Subcutaneous abdominal adipose tissue (tissue), 5 donors: ENCODE data around the gene HSPA9.

ENCODE experiments used
- H3K27ac ChIP-seq: one replicate; pipeline ENCODE4 v1.7.0; 2013; ENCODE audit warnings: low read depth, mild to moderate bottlenecking, inconsistent platforms, low read length, moderate library complexity
- H3K27me3 ChIP-seq, 5 donors: one replicate each; pipeline ENCODE4 v1.7.0; 2013; ENCODE audit warnings: low read length in 5 of 5, inconsistent platforms in 1 of 5; ENCODE audit not compliant: control insufficient read depth in 5 of 5, insufficient read depth in 4 of 5
- H3K36me3 ChIP-seq, 5 donors: one replicate each; pipeline ENCODE4 v1.7.0; 2013; ENCODE audit warnings: low read length in 5 of 5; ENCODE audit not compliant: control insufficient read depth in 5 of 5, insufficient read depth in 5 of 5
- H3K4me1 ChIP-seq, 5 donors: one replicate each; pipeline ENCODE4 v1.7.0; 2013; ENCODE audit warnings: low read length in 5 of 5, mild to moderate bottlenecking in 3 of 5, moderate library complexity in 1 of 5; ENCODE audit not compliant: control insufficient read depth in 5 of 5, insufficient read depth in 5 of 5
- H3K4me3 ChIP-seq, 5 donors: one replicate each; pipeline ENCODE4 v1.7.0; 2013; ENCODE audit warnings: low read length in 5 of 5, low read depth in 1 of 5
- H3K9ac ChIP-seq, 5 donors: one replicate each; pipeline ENCODE4 v1.7.0; 2013; ENCODE audit warnings: low read length in 5 of 5, mild to moderate bottlenecking in 4 of 5, moderate library complexity in 3 of 5
- H3K9me3 ChIP-seq, 5 donors: one replicate each; pipeline ENCODE4 v1.7.0; 2013; ENCODE audit warnings: low read length in 5 of 5; ENCODE audit not compliant: control insufficient read depth in 5 of 5
- donor health status: healthy.
- donor health status: healthy.
- donor health status: healthy.
- donor health status: healthy.
- donor health status: healthy.

Gene HSPA9

DNA sequence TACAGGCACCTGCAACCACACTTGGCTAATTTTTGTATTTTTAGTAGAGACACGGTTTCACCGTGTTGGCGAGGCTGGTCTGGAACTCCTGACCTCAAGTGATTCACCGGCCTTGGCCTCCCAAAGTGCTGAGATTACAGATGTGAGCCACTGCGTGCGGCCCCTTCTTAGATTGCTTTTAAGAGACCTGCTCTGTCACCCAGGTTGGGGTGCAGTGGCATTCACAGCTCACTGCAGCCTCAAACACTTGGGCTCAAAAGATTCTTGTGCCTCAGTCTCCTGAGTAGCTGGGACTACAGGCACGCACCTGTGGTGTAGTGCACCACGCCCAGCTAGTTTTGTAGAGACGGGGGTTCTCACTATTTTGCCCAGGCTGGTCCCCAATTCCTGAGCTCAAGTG lies 11.0 kb downstream of the HSPA9 start:
- Histone ChIP-seq H3K9ac (no peak overlapping the region), H3K36me3 (peaks cover 59 to 91% (median 86%) of the 10 kb centered on the region in 5 donors), H3K9me3 (no peaks in the 10 kb centered on the region), H3K27me3 (no peaks in the 10 kb centered on the region), H3K4me1 (no peaks in the 10 kb centered on the region), H3K4me3 (no peak overlapping the region), H3K27ac (no peak overlapping the region)

DNA sequence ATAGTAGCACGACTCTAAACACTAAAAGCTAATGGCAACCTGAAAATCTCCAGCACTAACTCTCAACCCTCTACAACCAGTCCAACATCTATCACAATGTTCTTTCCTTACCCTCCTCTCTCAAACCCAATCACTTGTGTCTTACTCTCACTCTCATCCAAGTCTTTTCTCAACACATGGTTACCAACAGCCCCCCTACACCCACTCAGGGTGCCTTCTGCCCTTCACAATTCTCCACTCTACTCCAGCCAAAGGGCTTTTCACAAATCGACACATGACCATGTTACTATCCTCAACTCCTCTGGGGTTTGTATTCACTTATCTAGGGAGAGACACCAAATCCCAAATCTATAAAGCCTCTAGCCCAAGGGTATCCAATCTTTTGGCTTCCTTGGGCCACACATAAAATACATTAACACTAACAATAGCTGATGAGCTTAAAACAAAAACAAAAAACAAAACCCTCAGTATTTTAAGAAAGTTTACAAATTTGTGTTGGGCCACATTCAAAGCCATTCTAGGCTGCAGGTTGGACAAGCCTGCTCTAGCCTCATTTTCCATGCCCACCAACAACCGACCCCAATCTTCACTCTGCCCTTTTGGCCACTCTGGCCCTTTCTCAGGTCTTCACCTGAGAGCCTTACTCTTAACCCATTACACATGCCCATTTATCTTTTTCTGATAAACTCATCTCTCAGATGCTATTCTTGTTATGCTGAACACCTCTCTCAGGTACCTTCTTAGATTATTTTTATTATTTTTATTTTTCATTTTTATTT lies 11.7 kb downstream of the HSPA9 start:
- no peak overlapping the region for H3K9ac ChIP-seq
- H3K27ac ChIP-seq = no peak overlapping the region
- H3K4me1 ChIP-seq = no peaks in the 10 kb centered on the region

DNA sequence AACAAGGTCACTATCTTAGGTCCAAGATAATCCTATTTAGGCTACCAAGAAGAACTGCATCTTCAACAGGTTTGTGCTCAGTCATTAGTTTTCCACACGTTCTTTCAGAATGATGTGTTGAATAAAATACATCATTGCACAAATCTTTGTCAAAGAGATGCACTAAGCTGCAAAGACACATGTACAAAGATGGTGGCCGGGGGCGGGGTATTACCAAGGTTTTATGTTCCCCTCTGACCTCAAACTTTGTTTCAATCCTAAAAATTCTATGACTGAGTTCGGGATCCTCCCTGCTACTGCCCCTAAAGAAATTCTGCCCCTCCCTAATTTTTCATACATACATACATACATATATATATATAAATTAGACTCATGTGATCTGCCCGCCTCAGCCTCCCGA lies 14.2 kb downstream of the HSPA9 start:
- Histone ChIP-seq H3K9ac (no peak overlapping the region), H3K4me3 (no peak overlapping the region), H3K36me3 (peaks cover 62 to 91% (median 86%) of the 10 kb centered on the region in 5 donors), H3K27me3 (no peaks in the 10 kb centered on the region), H3K4me1 (no peaks in the 10 kb centered on the region), H3K9me3 (no peaks in the 10 kb centered on the region), H3K27ac (no peak overlapping the region)

More for the DNA sequence above, 11.7 kb downstream of the HSPA9 start:
- H3K9me3 ChIP-seq = no peaks in the 10 kb centered on the region
- peaks cover 58 to 91% (median 86%) of the 10 kb centered on the region in 5 donors for H3K36me3 ChIP-seq
- H3K27me3 ChIP-seq = no peaks in the 10 kb centered on the region
- H3K4me3 ChIP-seq = no peak overlapping the region

DNA sequence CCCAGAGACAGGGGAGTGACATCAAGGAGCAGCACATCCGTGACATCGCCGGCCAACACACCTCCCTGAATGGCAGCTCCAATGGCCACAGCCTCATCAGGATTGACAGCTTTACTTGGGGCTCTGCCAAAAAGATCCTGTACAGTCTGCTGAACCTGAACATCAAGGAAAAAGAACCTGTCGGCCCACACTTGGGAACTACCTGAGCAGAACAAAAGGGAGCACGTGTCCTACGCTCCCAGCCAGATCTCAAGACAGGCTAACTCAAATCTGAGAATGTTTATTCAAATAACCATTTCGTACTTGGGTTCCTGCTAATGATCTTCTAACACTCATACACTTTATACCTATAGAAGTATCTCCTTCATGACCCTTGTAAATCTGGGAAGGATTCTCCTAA lies 15.3 kb downstream of the HSPA9 start:
- Histone ChIP-seq H3K9me3 (no peaks in the 10 kb centered on the region), H3K4me3 (no peak overlapping the region), H3K27ac (no peak overlapping the region), H3K27me3 (no peaks in the 10 kb centered on the region), H3K36me3 (peaks cover 67 to 91% (median 86%) of the 10 kb centered on the region in 5 donors), H3K9ac (peak overlapping the region in 1 of 5 donors; percentile 51), H3K4me1 (no peaks in the 10 kb centered on the region)

DNA sequence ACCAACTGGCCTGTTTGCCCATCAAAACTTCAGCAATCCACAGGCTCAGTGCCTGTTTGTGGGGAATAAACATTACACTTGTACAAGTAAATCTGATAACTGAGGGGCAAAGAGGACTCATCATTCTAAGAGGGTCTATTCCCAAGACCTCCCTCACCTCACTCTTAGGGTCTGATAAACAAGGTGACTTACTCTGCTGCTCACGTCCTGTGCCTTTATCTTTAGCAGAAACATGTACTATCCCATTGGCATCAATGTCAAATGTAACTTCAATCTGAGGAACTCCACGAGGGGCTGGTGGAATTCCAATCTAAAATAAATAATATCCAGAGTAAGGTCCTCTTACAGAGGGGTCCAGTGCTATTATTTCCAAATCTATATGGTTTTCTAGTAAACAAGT lies 17.5 kb downstream of the HSPA9 start:
- Histone ChIP-seq H3K9ac (no peak overlapping the region), H3K4me1 (no peaks in the 10 kb centered on the region), H3K9me3 (no peaks in the 10 kb centered on the region), H3K4me3 (no peak overlapping the region), H3K36me3 (peaks cover 70 to 88% (median 80%) of the 10 kb centered on the region in 5 donors), H3K27me3 (no peaks in the 10 kb centered on the region), H3K27ac (no peak overlapping the region)

DNA sequence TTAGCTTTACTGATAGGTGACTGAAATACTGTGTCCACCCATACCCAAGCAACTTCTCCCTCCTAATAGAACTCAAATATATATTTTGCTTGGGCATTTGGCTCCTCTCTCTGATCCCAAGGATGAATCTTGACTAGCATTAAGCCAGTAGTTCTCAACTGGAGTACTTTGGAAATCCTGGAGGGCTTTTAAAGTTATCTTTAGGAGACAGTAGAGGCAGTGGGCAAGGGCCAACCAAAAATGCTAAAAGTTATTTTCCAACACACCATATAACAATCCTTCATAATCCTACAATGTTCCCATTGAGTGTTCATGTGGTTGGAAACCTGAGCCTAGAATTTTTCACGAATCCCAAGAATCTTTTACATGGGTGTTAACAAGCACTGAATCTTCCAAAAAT lies 21.1 kb downstream of the HSPA9 start:
- Histone ChIP-seq H3K9me3 (no peaks in the 10 kb centered on the region), H3K4me1 (peaks cover 0 to 4% (median 0%) of the 10 kb centered on the region in 5 donors), H3K27ac (no peak overlapping the region), H3K27me3 (no peaks in the 10 kb centered on the region), H3K9ac (no peak overlapping the region), H3K4me3 (no peak overlapping the region), H3K36me3 (peaks cover 51 to 61% (median 55%) of the 10 kb centered on the region in 5 donors)

DNA sequence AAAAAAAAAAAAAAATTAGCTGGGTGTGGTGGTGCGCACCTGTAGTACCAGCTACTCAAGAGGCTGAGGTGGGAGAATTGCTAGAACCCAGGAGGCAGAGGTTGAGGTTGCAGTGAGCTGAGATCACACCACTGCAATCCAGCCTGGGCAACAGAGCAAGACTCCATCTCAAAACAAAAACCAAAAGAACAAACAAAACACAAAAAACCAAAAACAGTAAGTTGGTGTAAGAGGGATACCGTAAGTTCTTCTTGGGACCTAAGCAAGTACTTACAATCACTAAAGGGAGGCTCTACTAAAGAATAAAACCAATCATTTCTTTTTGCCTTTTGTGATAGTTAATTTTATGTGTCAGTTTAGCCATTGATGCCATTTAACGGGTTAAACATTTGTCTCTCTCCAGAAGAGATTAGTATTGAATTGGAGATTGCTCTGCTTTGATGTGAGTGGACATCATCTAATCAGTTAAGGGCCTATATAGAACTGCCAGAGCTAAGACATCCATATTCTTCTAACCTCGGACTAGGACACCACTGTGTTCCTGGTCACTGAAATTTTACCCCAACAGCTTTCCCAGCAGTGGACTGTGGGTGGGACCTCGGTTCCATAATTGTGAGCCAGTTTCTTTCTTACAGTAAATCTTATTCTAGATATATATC lies 21.6 kb downstream of the HSPA9 start:
- H3K9me3 ChIP-seq = no peaks in the 10 kb centered on the region
- H3K36me3 ChIP-seq = peaks cover 45 to 55% (median 49%) of the 10 kb centered on the region in 5 donors
- H3K9ac ChIP-seq = no peak overlapping the region
- H3K4me3 ChIP-seq = no peak overlapping the region
- no peaks in the 10 kb centered on the region for H3K27me3 ChIP-seq
- H3K4me1 ChIP-seq = peaks cover 0 to 4% (median 0%) of the 10 kb centered on the region in 5 donors
- no peak overlapping the region for H3K27ac ChIP-seq

DNA sequence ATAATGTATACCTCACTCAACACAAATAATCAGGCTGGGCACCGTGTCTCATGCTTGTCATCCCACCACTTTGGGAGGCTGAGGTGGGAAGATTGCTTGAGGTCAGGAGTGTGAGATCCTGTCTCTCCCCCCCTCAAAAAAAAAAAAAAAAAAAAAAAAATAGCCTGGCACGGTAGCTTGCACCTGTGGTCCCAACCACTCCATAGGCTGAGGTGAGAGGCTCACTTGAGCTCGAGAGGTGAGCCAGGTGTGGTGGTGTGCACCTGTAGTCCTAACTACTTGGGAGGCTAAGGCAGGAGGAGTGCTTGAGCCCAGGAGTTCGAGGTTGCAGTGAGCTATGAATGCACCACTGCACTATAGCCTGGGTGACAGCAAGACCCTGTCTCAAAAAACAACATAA lies 22.5 kb downstream of the HSPA9 start:
- H3K36me3 ChIP-seq = peaks cover 36 to 46% (median 40%) of the 10 kb centered on the region in 5 donors

DNA sequence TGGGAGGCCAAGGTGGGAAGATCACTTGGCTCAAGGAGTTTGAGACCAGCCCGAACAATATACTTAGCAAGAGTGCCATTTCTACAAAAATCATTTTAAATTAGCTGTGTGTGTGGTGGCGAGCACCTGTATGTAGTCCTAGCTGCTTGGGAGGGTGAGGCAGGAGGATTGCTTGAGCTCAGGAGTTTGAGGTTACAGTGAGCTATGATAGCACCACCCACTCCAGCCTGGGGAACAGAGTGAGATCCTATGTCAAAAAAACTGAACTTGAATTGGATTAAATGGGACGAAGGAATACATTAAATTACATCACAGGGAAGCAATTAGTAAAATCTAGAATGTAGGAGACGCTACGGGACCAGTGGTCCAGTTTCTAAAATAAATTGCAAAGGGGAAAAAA lies 25.8 kb downstream of the HSPA9 start:
- no peak overlapping the region for H3K9ac ChIP-seq
- H3K9me3 ChIP-seq = no peaks in the 10 kb centered on the region
- no peaks in the 10 kb centered on the region for H3K27me3 ChIP-seq
- no peak overlapping the region for H3K4me3 ChIP-seq
- no peak overlapping the region for H3K27ac ChIP-seq
- peaks cover 5 to 14% (median 10%) of the 10 kb centered on the region in 5 donors for H3K36me3 ChIP-seq
- H3K4me1 ChIP-seq = peaks cover 4 to 33% (median 25%) of the 10 kb centered on the region in 5 donors

More for the DNA sequence above, 22.5 kb downstream of the HSPA9 start:
- H3K4me1 ChIP-seq = peaks cover 0 to 11% (median 3%) of the 10 kb centered on the region in 5 donors
- H3K27me3 ChIP-seq = no peaks in the 10 kb centered on the region
- no peaks in the 10 kb centered on the region for H3K9me3 ChIP-seq
- H3K27ac ChIP-seq = no peak overlapping the region
- H3K4me3 ChIP-seq = no peak overlapping the region
- H3K9ac ChIP-seq = no peak overlapping the region

DNA sequence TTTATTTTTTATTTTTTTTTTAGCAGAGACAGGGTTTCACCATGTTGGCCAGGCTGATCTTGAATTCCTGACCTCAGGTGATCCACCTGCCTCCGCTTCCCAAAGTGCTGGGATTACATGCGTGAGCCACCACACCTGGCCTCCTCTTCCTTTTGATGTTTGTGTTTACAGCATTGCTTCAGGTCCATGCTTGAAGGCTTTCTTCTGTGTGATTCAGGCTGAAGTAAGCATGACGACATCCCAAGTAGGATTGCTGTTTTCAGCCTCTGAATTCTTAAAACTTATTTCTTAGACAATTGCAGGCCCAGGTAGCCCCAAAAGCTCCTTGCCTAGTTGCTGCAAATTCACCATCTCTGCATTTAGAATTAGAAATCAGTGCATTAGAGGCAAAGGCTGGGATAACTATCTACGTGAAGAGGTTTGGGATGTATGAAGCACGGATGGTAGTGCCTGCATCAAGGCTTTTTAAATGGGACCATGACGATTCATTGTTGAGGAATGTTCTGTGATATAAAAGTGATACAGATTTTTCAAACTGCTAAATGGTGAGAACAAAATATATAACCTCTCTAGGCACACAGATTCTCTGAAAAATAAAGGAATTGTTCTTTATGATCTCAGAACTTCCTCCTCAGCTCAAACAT lies 29.2 kb downstream of the HSPA9 start:
- Histone ChIP-seq H3K27ac (no peak overlapping the region), H3K36me3 (no peaks in the 10 kb centered on the region), H3K4me3 (no peak overlapping the region), H3K27me3 (no peaks in the 10 kb centered on the region), H3K9me3 (no peaks in the 10 kb centered on the region), H3K9ac (peak overlapping the region in 1 of 5 donors; percentile 62), H3K4me1 (peaks cover 10 to 51% (median 43%) of the 10 kb centered on the region in 5 donors)
